ENCODE results near the gene HDAC4.
A peak's percentile ranks its signal among the peaks of the same experiment; 100 is the strongest.

Gene HDAC4

GRCh38 chr2:239262484-239263230 lies 138.2 kb downstream of the HDAC4 start:
- no peak for DNase-seq

DNA sequence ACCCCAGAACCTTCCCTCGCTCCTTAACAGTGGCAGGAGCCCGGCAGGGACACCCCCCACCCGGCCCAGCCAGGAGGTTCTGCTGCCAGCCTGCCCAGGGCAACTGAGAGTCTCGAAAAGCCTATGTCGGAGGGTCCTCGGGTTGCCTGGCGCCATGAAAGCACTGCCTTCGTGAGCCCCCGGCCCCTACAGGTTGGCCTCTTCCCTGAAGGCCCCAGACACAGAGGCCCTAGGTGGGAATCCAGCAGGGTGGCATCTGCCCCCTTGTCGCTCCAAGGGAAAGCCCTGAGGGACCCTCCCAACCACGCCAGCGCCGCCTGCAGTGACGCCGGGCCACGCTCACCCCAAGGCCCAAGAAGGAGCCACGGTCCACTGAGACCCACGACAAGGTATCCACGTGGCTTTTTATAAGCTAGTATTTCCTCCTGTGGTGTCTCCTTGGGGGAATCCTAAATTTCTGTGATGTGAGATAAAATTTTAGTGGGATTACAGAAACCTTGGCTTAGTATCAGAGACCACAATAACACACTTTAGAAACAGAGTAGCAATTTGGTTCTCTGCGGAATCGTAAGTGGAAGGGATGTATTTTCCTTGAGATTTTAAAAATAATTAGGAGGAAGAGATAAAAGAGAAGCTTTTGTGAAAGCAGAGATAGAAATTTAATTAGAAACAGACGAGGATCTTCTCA lies 138.9 kb downstream of the HDAC4 start:
- DNase-seq: no peak

DNA sequence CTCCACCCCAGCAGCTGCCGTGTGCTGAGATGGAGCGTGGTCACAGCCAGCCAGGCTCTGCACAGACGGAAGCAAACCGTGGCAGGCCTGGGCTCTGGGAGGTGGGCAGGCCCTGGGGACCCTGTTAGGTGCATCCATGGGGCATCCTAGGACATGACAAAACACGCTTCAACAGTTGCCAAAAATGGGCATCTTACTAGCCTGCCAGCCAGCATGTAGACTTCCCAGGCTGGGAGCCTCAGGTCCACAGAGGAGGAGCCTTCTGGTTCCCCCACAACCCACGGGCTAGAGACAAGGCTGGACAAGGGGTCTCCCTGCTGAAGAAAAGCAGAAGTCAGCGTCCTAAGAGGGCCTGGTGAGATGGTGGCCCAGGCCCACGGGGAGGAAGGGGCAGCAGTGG lies 139.5 kb downstream of the HDAC4 start:
- no peak for DNase-seq

DNA sequence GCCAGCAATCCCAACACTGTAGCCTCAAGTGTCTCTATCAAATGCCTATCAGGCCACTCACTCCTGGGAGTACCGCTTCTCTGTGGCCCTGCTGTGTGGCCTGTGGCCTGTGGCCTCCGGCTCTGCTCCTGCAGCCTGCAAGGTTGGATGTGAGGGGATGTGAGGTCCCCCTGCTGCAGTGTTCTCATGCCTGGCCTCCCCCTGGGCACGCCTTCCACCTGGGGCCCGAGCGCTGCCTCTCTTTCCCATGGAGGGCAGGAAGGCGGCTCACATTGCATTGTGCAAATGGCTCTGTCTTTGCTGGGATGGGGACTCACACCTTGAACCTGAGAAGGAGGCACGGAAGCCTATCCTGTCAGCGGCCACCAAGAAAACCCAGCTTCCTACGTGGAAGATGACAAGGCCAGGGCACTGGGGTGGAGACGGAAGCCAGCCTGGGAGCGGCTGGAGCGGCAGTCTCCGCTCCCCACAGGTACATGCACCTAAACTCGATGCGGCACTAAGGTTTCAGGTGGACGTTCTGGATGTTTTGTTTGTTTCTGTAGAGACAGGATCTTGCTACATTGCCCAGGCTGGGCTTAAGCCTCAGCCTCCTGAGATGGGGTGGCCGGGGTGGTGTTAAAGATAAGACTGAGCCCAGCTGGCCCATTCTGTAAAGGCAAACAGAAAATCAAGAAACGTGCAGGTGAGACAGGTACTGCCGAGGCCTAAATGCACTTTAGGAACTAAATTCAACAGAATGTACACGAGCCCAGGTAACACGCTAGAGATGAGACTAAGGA lies 140.1 kb downstream of the HDAC4 start:
- no peak for DNase-seq

DNA sequence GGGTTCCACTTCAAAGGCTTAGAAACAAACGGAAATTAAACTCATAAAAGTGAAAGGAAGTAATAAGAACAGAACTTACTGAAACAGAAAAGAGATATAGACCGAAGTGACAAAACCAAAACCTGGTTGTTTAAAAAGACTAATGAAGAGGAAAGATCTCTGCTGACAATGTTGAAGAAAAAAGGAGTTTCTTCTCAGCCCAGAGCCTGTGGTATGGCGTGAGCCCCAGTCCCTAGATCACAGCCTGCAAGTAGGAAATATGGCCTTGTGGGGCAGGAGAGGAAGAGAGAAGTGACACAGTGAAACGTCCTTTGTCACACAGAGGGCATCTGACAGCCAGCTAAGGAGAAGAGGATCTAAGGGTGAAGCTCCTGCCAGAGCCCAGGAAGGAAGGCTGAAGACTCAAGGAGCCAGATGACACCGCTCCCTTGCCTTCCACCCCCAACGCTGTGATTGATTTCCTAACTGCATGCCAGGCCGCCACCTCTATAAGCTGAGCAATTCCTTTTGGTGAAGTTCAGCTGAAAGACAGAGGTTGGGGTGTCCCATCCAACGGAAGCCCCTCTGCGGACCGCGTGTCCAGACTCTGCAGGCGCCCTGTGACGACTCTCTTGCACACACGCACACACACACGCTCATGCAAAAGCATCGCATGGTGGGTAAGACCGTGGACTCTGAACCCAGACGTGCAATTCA lies 141.1 kb downstream of the HDAC4 start:
- no peak for DNase-seq

DNA sequence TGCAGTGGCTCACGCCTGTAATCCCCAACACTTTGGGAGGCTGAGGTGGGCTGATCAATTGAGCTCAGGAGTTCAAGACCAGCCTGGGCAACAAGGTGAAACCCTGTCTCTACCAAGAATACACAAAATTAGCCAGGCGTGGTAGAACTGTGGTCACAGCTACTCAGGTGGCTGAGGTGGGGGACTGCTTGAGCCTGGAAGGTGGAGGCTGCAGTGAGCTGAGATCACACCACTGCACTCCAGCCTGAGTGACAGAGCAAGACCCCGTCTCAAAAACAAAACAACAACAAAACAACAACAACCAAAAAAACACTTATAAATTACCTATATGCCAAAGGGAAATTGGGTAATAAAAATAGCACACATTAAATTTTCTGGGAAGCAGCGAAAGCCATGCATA lies 141.6 kb downstream of the HDAC4 start:
- no peak for DNase-seq

DNA sequence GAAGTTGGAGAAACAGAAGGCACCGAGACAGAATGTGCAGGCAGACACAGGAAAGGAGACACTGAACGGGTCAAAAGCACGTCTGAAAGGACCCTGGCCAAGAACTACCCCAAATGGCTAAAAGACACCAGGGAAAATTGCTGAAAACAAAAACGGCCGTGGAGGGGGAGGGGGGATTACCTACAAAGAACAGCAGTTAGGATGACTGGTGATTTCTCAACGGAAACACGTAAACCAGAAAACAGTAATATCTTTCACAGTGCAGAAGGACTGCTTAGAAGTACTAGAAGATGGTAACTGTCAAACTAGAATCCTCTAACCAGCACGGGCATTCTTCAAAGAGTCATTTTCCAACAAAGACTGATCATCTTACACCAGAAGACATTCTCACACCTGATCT lies 142.6 kb downstream of the HDAC4 start:
- DNase-seq: no peak

DNA sequence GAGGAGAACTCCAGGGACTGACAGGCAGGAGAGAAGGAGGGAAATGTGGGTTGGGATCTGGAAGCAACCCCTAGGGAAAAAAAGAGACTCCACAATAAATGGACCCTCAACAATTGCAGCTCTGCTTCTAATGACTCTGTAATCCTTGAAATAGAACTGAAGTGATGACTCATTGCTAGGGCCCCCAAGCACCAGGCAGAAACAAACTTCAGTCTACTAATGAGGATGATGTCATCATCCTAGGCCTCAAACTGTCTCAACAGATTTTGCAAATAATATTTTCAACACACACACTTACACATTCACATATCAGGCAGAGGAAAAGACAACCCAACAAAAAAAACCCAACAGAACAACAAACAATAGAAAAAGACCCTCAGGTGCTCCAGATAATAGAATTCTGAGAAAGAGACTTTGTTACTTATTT lies 143.3 kb downstream of the HDAC4 start:
- peak; percentile 26 for DNase-seq

GRCh38 chr2:239256350-239256743 lies 144.5 kb downstream of the HDAC4 start:
- DNase-seq: no peak

DNA sequence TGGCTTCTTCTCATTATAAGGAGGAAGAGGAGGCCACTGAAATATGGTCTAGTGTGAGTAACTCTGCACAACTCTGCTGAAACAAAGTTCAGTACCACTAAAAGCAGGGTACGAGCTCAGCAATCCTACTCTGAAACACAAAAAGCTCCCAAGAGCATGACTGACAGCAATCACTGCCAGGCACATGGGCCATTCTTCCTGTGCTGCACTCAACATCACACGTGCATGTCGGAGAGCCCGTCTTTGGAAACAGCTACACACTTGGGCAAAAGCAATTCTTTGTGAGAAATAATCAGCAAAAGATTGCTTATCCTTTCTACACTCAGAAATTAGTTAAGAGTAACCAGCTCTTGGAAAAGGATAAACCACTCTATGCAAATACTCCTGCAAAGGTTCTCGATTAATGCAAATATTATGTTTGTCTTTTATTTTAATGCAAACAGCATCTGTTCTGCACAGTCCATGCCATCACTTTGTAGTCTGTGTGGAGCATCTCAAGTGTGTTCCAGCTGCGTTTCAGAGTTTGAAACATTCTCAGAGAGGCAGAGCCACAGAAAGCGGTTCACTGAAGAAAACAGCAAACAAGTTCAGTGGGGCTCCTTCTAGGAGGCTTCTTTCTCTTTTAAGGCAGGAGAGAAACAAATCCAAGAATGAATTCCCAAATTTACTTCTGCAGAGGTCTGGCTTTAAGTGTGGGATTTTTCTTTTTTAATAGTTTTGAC lies 145.0 kb downstream of the HDAC4 start:
- peak; percentile 50 for DNase-seq

GRCh38 chr2:239255218-239255617 lies 145.6 kb downstream of the HDAC4 start:
- DNase-seq: peak; percentile 61

- no peak for DNase-seq
These were observed 147.0 kb downstream of the HDAC4 start for GRCh38 chr2:239253701-239254436.

GRCh38 chr2:239253264-239253663 lies 147.6 kb downstream of the HDAC4 start:
- no peak for DNase-seq

- DNase-seq: no peak
These were observed 148.0 kb downstream of the HDAC4 start for GRCh38 chr2:239252801-239253200.

DNA sequence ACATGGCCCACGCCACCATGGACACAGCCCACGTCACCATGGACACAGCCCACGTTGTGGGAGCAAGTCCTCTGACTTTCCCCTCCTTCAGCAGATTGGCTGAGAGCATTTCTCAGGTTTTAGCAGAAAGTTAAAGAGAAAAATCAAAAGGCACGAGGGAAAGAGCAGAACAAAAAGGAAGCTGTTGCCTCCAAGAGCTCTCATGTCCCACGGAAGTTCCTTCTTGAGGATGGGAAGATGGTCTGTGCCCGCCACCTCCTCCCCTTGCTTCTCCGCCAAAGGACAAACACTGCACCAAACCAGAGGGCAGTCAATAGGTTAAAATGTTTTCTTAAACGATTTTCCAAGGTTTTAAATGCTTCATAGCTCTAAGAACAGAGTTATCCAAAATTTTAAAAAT lies 148.4 kb downstream of the HDAC4 start:
- no peak for DNase-seq

GRCh38 chr2:239251971-239252370 lies 148.8 kb downstream of the HDAC4 start:
- no peak for DNase-seq

- DNase-seq: peak; percentile 35
These were observed 150.4 kb downstream of the HDAC4 start for GRCh38 chr2:239250216-239251081.

- DNase-seq: no peak
These were observed 151.0 kb downstream of the HDAC4 start for GRCh38 chr2:239249776-239250175.

- no peak for DNase-seq
These were observed 151.8 kb downstream of the HDAC4 start for GRCh38 chr2:239249048-239249447.

GRCh38 chr2:239247401-239248245 lies 153.2 kb downstream of the HDAC4 start:
- DNase-seq: peak; percentile 55

Measured in DMS79 treated with DMSO at 0.1 percent for 48 hours (cell line).